Measurements from ENCODE around the gene PAK1. TPM values are rescaled to one million over a fixed set of nuclear protein-coding genes. Genes with fewer than 3 reads are reported as not detected.

Gene PAK1
- total and polyA plus RNA-seq, 2 of the 4 experiments (the other 2 are of a cell fraction), result 34.3 to 60.6 TPM

- H4K20me1 ChIP-seq (ENCODE audit: insufficient read depth, low read length), result peaks cover 5% of the 10 kb centered on the region; the same call in 1 of the 2 replicates
- no peak overlapping the region for H2BK5ac ChIP-seq (ENCODE audit: low read depth, low read length, poor library complexity, severe bottlenecking)
- H3K56ac ChIP-seq (ENCODE audit: extremely low read depth, insufficient read depth, low read length), result no peak overlapping the region
- H2AK5ac ChIP-seq (ENCODE audit: low read depth, low read length), result no peak overlapping the region
- TF ChIP-seq NFE2L2 (IDR thresholded peaks at IDR 0.05; ENCODE audit: low read depth, low read length) (no peak), SMC3 (IDR thresholded peaks at IDR 0.05; ENCODE audit: low read depth, low read length) (no peak), BHLHE40 (IDR thresholded peaks at IDR 0.05; ENCODE audit: low read depth, low read length) (no peak), MAZ (IDR thresholded peaks at IDR 0.05; ENCODE audit: borderline replicate concordance, low read depth, low read length) (no peak), CEBPB (IDR thresholded peaks at IDR 0.05; ENCODE audit: low read depth, low read length) (no peak), ELK1 (IDR thresholded peaks at IDR 0.05; ENCODE audit: borderline replicate concordance, low read depth, low read length) (no peak), MXI1 (IDR thresholded peaks at IDR 0.05; ENCODE audit: borderline replicate concordance, low read depth, low read length) (no peak), CHD1 (IDR thresholded peaks at IDR 0.05; ENCODE audit: low read depth, low read length) (no peak), MAFK (IDR thresholded peaks at IDR 0.05; ENCODE audit: low read depth, low read length) (no peak), RFX5 (IDR thresholded peaks at IDR 0.05; ENCODE audit: low read depth, low read length) (no peak), RCOR1 (IDR thresholded peaks at IDR 0.05; ENCODE audit: insufficient replicate concordance, low read length) (no peak), RAD21 (IDR thresholded peaks at IDR 0.05; ENCODE audit: low read length) (no peak), CTCF (conservative IDR thresholded peaks at IDR 0.05; ENCODE audit: low read depth, low read length) (no peak), USF2 (IDR thresholded peaks at IDR 0.05; ENCODE audit: low read depth, low read length) (no peak), FOS (IDR thresholded peaks at IDR 0.05; ENCODE audit: low read depth, low read length) (no peak), POLR2A (IDR thresholded peaks at IDR 0.05; ENCODE audit: low read depth, low read length) (no peak)
- ATAC-seq (ENCODE audit: low read depth), result no peak
- no peak overlapping the region for H3K4me2 ChIP-seq (ENCODE audit: low read depth, low read length)
- no peak overlapping the region for H3K14ac ChIP-seq (replicated peaks; ENCODE audit: low read depth, low read length)
- no peak overlapping the region for H4K91ac ChIP-seq (ENCODE audit: insufficient read depth, low read depth, low read length)
- H2AFZ ChIP-seq (replicated peaks; ENCODE audit: low read length, poor library complexity), result no peak overlapping the region
- intact Hi-C loops (cut with micrococcal nuclease) (no loop called here), in situ Hi-C loops (cut with MboI; ENCODE audit: low sequenced_read_pairs) (no loop called here), dilution Hi-C loops (cut with HindIII; ENCODE audit: low sequenced_read_pairs, unreplicated experiment) (no loop called here)
- no peak overlapping the region for H3K4ac ChIP-seq (ENCODE audit: low read depth, low read length)
- no peak overlapping the region for H3K27ac ChIP-seq (ENCODE audit: insufficient read depth, low read length)
- no peak overlapping the region for H3K9ac ChIP-seq (ENCODE audit: low read depth, low read length)
- POLR2A ChIA-PET (ENCODE audit: unreplicated experiment), result no interaction called here
- no peaks in the 10 kb centered on the region for H3K27me3 ChIP-seq (ENCODE audit: control insufficient read depth, insufficient read depth, low read length)
- CTCF ChIA-PET, result no interaction called here
- H3K36me3 ChIP-seq (ENCODE audit: control insufficient read depth, insufficient read depth, low read length), result no peaks in the 10 kb centered on the region
- DNase-seq, result no peak
- H4K5ac ChIP-seq (ENCODE audit: low read depth, low read length), result no peak overlapping the region
- H3K9me3 ChIP-seq (ENCODE audit: control insufficient read depth, insufficient read depth, low read length), result no peaks in the 10 kb centered on the region
- no peak overlapping the region for H2BK120ac ChIP-seq (ENCODE audit: low read depth, low read length)
- H3K4me3 ChIP-seq (ENCODE audit: insufficient read depth, low read depth, low read length), result no peak overlapping the region
- BruUV-seq (replicated peaks), result no TSS peak
- no peak overlapping the region for H2BK20ac ChIP-seq (ENCODE audit: low read depth, low read length)
- H3K9me1 ChIP-seq (ENCODE audit: insufficient read depth, low read length), result peaks cover 6% of the 10 kb centered on the region; the same call in 1 of the 2 replicates
- peaks cover 39 to 64% of the 10 kb centered on the region in 2 experiments; a peak in 3 of 4 replicates for H3K79me1 ChIP-seq (ENCODE audit: low read depth in 1 of 2, low read length in 2 of 2)
- H3K4me1 ChIP-seq (ENCODE audit: control insufficient read depth, insufficient read depth, low read length), result peaks cover under 1% of the 10 kb centered on the region; the same call in 1 of the 2 replicates
- H3K18ac ChIP-seq (ENCODE audit: low read depth, low read length), result no peak overlapping the region
- no peak overlapping the region for H2AK9ac ChIP-seq (replicated peaks; ENCODE audit: low read depth, low read length, poor library complexity)
- 100% methylated on average over 2 of the region's 3 CpGs; no CpG with 5 or more reads in 1 of the 2 experiments for WGBS, 2 experiments (ENCODE audit: extremely low coverage in 2 of 2, insufficient read length in 1 of 2)
- H4K8ac ChIP-seq (ENCODE audit: low read depth in 2 of 2, low read length in 2 of 2), result no peak overlapping the region
- H3K23ac ChIP-seq (ENCODE audit: low read depth, low read length), result no peak overlapping the region
- H2BK15ac ChIP-seq (ENCODE audit: low read depth, low read length), result no peak overlapping the region
Measured at GRCh38 chr11:77402218-77402556, 71.7 kb downstream of the PAK1 start.

All from IMR-90 (cell line).